PC-3 (cell line): ENCODE results near the gene STARD5.

Experiments used
- EZH2 ChIP-seq: fragments of 300-600 bp; sonication (generic); IDR thresholded peaks from one replicate; pipeline ENCODE4 v1.6.1; 2017; ENCODE audit warnings: antibody characterized with exemption, mild to moderate bottlenecking, low read length; ENCODE audit not compliant: unreplicated experiment
- EZH2phosphoT487 ChIP-seq: fragments of 300-600 bp; sonication (generic); IDR thresholded peaks from 2 replicates; pipeline ENCODE4 v1.6.1; 2018; ENCODE audit warnings: mild to moderate bottlenecking, antibody characterized with exemption, low read length, borderline replicate concordance
- TF ChIP-seq, protein P1 (sequence below): fragments of 300-600 bp; sonication (generic); conservative IDR thresholded peaks from 2 replicates; pipeline ENCODE4 v1.5.1; 2017; ENCODE audit warnings: antibody characterized with exemption, low read depth, mild to moderate bottlenecking, low read length

DNA sequence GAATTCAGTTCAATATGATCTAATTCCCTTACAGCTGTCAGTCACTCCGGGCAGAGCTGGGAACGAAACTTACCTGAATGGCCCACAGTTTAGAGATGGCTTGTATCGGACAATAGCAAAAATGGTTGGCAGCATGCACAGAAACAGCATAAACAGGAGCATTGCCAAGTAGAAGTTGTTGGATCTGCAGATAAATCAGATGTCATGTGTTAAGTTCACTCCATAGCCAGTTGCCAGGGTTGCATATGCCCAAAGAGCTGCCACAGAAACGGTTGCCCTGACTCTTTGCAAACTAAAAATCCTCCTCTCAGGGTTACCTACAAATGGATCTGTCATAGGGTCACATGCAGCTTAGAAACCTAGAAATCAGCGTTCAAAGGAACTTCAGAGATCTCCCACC lies 15.4 kb upstream of the STARD5 start:
- no peak for TF ChIP-seq EZH2
- TF ChIP-seq, protein P1, sequence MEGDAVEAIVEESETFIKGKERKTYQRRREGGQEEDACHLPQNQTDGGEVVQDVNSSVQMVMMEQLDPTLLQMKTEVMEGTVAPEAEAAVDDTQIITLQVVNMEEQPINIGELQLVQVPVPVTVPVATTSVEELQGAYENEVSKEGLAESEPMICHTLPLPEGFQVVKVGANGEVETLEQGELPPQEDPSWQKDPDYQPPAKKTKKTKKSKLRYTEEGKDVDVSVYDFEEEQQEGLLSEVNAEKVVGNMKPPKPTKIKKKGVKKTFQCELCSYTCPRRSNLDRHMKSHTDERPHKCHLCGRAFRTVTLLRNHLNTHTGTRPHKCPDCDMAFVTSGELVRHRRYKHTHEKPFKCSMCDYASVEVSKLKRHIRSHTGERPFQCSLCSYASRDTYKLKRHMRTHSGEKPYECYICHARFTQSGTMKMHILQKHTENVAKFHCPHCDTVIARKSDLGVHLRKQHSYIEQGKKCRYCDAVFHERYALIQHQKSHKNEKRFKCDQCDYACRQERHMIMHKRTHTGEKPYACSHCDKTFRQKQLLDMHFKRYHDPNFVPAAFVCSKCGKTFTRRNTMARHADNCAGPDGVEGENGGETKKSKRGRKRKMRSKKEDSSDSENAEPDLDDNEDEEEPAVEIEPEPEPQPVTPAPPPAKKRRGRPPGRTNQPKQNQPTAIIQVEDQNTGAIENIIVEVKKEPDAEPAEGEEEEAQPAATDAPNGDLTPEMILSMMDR: no peak
- no peak for TF ChIP-seq EZH2phosphoT487
